HL-60/S4 (cell line): ENCODE results near the gene XBP1.
"Not testable (repeated sequence)": the region's sequence is repeated elsewhere in the genome, so short reads cannot be mapped to it uniquely, and the experiment has no call there.

ENCODE experiments used
- in situ Hi-C: fragments of 300-500 bp; cut with MboI; formaldehyde crosslinking; loops from 2 replicates; pipeline ENCODE4 v1.14.3; 2022; ENCODE audit warnings: low sequenced_read_pairs

The XBP1 gene

DNA sequence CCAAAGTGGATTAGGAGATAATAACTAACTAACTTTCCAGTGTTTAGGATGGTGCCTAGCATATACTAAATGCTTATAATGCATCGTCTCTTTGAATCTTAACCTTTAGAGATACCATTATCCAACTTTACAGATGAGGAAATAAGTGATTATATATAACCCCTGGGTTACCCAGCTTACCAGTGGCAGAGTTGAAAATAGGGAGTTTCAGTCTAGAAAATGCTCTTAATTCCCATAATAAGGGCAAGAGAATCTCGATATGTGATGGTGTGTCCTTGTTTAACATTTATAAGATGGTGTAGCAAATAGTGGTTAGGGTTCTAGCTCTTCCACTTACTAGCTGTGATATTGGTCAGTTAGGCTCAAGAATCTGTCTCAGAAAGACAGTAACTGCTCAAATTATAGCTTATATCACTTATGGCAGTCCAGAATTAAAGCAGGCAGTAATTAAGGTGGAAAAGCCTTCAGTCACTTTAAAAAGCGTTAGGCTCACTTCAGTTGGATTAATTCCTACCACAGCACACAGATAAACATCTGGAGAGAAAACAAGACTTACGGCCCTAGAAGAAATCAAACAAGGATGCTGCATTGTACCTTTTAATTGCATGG, 6.3 kb downstream of the XBP1 start:
- in situ Hi-C loops: no loop called here

DNA sequence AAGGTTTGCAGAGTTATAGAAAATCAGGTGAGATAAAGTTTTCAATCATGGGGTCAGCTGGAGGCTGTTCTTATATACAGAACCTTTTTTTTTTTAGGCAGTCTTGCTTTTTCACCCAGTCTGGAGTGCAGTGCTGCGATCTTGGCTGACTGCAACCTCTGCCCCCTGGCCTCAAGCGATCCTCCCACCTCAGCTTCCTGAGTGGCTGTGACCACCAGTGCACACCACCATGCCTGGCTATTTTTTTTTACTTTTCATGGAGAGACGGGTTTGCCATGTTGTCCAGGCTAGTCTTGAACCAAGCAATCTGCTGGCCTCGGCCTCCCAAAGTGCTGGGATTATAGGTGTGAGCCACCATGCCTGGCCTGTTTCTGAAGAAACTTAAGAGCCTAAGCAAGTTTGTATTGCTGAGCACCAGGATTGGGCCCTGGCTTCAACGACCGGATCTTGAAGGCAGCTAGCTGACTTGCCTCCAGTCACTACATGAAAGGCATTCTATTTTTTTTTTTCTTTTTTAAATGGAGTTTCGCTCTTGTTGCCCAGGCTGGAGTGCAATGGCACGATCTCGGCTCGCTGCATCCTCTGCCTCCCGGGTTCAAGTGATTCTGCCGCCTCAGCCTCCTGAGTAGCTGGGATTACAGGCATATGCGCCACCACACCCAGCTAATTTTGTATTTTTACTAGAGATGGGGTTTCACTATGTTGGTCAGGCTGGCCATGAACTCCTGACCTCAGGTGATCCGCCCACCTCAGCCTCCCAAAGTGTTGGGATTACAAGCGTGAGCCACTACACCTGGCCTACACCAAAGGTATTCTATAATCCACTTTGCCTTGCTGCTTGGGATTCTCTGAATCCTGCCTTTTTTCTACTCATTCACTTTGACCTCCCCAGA, 7.6 kb downstream of the XBP1 start:
- in situ Hi-C loops: no loop called here

DNA sequence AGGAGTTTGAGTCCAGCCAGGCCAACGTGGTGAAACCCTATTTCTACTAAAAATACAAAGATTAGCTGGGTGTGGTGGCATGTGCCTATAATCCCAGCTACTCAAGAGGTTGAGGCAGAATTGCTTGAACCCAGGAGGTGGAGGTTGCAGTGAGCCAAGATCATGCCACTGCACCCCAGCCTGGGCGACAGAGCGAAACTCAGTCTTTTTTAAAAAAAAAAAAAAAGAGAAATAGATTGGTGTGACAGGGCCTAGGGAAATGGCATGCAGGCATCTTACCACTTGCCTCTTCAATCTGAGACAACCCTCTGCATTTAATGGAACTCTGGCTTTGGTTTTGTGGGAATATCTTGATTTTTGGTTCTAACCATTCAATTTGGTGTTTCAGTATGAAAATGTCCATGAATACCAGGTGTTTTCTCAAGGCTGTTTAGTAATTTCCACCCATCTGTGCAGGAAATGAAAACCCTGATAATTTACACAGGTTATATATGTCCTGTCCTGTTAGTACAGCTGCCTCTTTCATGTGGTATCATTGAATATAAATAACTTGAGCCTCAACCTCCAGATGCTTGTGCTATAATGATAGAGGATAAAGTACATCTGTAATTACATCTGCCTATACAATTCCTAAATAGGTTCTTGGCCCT, 8.4 kb downstream of the XBP1 start:
- in situ Hi-C loops: no loop called here

DNA sequence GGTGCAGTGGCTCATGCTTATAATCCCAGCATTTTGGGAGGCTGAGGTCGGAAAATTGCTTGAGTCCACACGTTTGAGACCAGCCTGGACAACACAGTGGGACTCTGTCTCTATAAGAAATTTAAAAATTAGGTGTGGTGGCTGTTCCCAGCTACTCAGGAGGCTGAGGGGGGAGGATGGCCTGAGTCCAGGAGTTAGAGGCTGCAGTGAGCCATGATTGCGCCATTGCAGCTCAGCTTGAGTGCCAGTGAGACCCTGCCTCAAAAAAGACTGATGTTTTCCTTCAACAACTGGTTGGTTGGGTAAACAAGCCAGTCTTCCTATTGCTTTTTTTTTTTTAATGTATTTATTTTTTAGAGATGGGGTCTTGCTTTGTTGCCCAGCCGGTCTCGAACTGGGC, 9.2 kb downstream of the XBP1 start:
- in situ Hi-C loops: no loop called here

DNA sequence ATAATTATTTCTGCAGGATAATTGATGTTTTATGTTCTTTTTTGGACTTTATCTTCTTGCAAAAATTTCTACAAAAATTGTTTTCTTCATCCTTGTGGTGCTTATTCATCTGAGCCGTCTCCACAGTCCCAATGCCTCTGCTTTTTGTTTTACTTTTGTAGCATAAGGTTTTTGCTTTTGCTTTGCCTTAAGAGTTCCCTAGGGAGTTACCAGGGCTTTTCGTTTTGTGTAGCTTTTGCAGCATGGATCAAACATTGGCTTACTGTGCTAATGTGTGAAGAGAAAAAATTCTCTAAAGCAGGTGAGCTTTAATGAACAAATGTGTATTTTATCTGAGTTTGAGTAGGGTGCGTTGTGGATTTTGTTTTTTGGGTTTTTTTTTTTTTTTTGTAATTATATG, 11.8 kb downstream of the XBP1 start:
- in situ Hi-C loops: no loop called here

DNA sequence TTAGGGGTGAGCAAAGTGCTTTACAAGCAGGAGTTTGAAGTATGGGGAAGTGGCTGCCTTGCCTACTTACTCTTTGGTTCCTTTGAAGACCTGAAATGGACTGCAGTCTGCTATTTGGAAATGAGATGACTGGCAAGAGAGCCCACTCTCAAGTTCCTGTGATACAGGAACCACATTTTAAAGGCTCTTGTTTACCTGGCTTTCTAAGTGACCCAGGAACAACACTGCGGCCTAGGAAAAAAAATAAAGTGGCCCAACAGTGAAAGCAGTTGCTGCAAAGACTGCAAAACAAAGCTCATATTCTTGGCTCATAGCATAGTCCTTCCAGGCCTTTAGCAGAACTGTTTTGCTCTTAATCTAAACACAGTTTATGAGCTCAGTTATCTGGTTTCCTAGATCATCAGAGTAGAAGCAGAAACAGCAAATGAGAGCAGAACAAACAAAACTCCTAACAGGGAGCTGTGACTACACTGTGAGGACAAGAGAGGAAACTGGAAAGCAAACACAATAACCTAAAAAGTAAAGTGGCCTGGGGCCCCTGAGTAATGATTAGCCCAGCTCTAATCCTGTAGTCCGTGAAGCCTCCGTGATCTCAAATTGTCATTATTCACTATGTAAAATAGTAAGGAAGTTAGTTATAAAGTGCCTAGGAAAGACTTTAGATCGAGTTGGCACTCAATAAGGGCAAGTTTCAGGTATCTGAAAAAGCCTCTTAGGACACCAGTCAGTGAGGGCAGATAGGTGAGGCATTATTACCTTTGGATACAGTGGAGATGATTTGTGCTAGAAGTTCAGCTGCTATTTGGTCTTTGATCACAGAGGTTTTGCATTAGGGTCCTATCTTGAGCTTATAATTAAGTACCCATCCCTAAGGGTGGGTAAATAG, 16.3 kb downstream of the XBP1 start:
- in situ Hi-C loops: no loop called here

DNA sequence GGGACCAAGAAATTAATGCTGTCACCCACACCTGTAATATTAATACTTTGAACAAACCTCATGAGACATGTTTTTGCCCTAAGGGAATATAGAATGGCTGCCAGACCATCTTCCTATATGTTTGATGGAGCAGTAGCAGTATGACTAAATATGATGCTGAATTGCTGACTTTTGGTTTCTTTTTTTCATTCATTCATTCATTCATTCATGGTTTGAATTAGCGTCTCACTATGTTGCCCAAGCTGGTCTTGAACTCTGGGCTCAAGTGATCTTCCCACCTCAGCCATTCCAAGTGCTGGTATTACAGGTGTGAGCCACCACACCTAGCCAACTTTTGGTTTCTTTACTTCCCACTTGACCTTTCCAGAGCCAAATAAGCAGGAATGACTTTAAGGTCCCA, 20.1 kb downstream of the XBP1 start:
- in situ Hi-C loops: no loop called here

DNA sequence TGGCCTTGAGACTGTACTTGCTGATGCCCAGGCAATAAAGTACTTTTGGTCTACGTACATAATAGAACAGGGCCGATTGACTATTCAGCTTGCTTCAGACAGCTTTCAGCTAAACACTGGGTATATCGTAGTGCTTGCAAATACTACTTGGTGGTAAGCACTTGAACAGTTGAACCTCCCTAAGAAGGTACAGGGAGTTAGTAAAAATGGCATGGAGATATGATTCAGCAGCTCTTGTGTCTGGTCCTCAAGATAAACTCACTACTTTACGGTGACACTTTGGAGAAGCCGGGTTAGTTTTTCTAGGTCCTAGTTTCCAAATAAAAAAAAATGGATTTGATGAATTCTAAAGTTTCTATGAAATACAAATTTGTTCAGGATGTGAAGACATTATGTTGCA, 20.5 kb downstream of the XBP1 start:
- in situ Hi-C loops: no loop called here

DNA sequence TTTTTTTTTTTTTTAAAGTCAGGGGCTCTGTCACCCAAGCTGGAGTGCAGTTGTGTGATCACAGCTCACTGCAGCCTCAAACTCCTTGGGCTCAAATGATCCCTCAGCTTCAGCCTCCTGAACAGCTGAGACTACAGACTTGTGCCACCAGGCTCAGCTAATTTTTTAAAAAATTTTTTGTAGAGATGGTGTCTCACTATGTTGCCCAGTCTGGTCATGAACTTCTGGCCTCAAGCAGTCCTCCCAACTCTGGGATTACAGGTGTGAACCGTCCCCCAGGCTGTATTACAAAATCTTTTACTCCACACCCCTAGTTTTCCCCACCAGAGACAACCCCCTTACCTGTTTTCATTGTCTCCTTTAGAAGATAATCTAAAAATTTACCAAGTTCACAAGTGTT, 26.0 kb downstream of the XBP1 start:
- in situ Hi-C loops: no loop called here

DNA sequence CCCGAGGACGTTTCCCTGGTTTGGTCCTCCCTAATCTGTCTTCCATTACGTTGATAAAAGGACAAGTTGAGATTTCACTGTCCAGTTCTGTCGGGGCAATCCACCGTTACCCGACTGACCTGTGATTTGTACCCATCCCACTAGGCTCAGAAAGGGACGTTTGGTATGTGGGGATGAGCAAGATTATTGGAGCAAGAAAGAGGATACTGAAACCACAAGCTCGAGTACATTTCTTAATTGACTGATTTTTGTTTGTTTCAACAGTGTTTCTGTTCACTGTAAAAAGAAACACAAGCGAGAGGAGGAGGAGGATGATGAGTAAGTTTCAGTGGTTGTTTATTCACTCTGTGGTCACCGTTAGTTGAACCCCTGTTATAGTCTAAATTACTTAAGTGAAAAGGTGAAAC, 26.9 kb downstream of the XBP1 start:
- in situ Hi-C loops: no loop called here

DNA sequence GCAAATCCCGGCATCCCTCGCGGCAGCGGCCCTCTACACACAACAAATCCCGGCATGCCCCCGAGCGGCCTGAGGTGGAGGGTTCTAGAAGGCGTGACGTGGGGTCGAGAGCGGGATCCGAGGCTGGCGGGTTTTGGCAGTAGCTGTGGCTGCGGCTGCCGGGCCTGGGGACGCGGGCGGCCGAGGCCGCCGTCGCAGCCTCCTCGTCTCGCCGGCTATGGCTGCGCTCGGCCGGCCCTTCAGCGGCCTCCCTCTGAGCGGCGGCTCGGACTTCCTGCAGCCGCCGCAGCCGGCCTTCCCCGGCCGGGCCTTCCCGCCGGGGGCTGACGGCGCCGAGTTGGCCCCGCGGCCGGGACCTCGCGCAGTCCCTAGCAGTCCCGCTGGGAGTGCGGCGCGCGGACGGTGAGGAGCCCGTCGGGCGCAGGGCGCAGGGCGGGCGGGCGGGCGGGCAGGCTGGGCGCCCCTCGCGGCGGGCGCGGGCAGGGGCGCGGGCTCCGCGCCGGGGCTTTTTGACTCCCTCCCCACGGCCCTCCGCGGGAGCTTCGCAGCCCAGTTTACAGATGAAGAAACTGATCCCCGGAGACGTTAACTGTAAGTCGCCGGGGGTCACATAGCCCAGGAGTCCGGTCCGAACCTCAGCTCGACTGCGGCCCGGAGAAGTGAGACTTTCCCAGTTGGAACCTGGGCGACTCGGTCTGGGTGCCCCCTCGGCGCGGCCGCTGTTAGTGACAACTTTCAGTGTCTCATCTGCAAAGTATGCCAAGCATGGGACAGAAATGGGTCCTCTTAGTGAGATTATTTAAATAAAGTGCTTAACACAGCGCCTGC, 27.5 kb downstream of the XBP1 start, which contains the start of gene CCDC117:
CCDC117 (plus strand) TSS at position 63 of the 828 bp plus-strand sequence; CDS start at position 218, 155 bp downstream.
- in situ Hi-C loops: no loop called here

DNA sequence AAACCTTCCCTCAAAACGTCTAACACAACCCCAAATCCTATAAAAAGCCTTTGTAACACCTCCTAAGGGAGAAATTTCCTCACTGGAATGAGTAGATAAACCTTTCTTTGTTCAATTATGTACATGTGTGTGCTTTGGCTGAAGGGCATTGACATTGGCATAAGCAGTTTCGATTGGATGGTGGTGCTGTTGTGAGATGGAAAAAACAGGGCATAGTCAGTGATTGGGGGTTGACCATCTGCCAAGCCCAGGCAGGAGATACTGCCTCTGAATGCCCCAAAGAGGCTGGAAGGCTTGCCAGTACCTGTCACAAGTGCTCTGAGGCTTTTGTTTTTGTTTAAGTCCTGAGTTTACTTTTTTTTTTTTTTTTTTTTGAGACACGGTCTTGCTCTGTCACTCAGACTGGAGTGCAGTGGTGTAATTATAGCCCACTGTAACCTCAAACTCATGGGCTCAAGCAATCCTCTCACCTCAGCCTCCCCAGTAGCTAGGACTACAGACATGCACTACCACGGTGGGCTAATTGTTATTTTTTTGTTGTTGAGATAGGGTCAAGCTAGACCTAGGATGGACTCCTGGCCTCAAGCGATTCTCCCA, 29.1 kb downstream of the XBP1 start:
- in situ Hi-C loops: no loop called here

DNA sequence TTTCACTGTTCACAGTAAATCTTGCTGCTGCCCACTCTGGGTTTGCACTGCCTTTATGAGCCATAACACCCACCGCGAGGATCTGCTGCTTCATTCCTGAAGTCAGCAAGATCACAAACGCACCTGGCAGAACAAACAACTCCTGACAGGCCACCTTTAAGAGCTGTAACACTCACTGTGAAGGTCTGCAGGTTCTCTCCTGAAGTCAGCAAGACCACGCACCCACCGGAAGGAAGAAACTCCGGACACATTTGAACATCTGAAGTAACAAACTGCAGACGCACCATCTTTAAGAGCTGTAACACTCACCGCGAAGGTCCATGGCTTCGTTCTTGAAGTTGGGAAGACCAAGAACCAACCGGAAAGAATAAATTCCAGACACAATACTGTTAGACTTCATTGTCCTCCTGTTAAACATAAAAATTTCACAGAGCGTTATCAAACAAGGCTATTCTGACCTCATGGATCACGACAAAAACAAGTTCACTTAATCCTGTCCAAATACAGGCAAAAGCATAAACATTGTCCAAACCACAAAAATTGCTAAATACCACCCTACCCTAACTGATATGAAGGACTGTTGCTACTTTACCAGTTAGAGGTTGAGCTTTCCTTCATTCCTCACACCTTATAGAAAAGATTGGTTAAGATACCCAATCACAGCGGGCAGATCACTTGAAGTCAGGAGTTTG, 30.8 kb downstream of the XBP1 start:
- in situ Hi-C loops: no loop called here

DNA sequence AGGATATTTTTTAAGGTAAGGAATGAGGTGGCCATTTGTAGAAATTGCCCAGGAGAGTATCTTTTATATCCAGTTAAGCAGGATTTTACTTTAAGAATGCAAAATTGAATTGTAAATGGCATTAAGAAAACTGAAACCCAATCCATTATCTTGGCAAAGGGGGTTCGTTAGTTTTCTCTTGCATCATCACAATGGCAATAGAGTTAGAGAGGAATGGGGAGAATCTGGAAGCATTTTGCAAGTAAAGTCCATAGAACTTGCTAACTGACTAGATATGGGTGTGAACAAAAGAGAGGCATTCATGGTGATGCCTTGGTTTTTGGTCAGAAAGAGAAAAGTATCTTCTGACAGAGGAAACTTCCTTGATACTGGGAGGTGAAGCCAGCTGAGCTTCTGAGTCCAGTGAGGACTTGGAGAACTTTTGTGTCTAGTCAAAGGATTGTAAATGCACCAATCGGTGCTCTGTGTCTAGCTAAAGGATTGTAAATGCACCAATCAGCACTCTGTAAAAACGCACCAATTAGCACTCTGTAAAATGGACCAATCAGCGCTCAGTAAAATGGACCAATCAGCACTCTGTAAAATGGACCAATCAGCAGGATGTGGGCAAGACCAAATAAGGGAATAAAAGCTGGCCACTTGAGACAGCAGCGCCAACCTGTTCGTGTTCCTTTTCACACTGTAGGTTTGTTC, 31.5 kb downstream of the XBP1 start:
- in situ Hi-C loops: no loop called here

DNA sequence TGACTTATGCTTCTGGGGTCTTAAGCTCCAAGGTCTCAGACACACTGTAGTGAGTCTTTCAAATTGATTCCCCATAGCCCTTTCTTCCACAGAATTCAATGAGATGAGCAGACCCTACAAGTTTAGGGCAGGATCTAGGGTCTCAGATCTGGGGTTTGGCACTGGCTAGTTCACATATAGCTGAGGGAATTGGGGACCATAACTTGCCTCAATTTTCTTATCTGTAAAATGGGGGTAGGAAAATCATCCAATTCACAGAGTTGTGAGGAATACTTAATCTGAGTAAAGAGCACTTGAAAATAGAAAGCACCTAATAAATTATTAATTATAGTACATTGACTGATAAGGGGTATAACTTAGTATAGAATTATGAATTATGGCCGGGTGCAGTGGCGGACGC, 33.7 kb downstream of the XBP1 start:
- in situ Hi-C loops: no loop called here

DNA sequence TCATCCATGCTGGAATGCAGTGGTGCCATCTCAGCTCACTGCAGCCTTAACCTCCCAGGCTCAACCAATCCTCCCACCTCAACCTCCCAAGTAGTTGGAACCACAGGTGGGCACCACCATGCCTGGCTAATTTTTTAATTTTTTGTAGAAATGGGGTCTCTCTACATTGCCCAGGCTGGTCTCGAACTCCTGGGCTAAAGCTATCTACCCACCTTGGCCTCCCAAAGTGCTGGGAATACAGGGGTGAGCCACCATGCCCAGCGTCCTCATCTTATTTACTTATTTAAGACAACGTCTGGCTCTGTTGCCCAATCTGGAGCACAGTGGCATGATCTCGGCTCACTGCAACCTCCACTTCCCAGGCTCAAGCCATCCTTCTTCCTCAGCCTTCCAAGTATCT, 38.4 kb downstream of the XBP1 start:
- in situ Hi-C loops: not testable (repeated sequence)

DNA sequence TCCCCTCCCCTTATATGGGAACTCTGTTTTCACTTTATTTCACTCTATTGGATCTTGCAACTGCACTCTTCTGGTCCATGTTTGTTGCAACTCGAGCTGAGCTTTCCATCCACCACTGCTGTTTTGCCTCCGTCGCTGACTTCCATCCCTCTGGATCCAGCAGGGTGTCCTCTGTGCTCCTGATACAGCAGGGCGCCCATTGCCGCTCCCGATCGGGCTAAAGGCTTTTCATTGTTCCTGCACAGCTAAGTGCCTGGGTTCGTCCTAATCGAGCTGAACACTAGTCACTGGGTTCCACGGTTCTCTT, 39.0 kb downstream of the XBP1 start:
- in situ Hi-C loops: no loop called here

DNA sequence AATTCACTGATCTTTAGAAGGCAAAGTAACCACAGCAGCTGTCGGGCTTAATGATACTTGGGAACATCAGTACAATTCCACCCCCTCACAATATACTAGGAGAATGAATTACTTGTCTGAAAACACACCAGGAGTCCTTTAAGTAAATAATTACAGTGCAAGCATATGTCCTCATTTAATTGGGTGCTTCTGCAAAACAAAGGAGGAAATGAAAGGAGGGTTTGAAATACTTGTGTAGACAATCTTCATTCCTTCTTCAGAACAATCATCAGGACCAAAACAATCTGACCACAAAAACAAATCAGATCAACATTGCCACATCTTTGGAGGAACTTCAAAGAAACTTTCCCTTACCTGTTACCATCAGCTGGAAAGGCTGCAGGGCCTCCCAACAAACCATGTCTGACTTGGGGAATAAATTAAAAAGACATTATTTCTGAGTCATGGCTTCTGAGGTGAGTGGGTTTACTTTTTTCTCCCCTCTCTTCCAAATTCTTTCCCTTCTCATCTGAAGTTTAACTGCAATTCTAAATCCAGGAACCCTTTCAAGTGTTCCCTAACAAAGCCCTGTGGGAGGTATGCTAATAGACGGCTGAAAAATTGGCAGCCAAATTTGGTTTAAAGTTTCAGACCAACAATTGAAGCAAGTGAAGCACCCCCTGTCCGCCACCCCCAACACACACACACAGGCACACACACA, 40.4 kb downstream of the XBP1 start:
- in situ Hi-C loops: no loop called here
